Colon (tissue), 2 donors: Measurements from ENCODE around the gene NF1.

ENCODE experiments used
- FAIRE-seq: peaks from 2 replicates; lab custom pipeline; 2012; peaks lifted over from hg19 to GRCh38; lab: Jason Lieb, UNC
- donor health status: control.
- donor health status: control.

Gene NF1

GRCh38 chr17:31385428-31386285 lies 290.9 kb downstream of the NF1 start:
- no peak for FAIRE-seq

GRCh38 chr17:31386542-31387075 lies 291.8 kb downstream of the NF1 start:
- no peak for FAIRE-seq

- no peak for FAIRE-seq
These were observed 292.7 kb downstream of the NF1 start for GRCh38 chr17:31387438-31387837.

GRCh38 chr17:31388351-31388750 lies 293.6 kb downstream of the NF1 start:
- FAIRE-seq: no peak

GRCh38 chr17:31388770-31389656 lies 294.2 kb downstream of the NF1 start:
- no peak for FAIRE-seq

GRCh38 chr17:31389657-31390381 lies 295.0 kb downstream of the NF1 start:
- FAIRE-seq: no peak

- FAIRE-seq: no peak
These were observed 295.6 kb downstream of the NF1 start for GRCh38 chr17:31390426-31390747.

- no peak for FAIRE-seq
These were observed 296.1 kb downstream of the NF1 start for GRCh38 chr17:31390748-31391495.

- FAIRE-seq: no peak
These were observed 296.7 kb downstream of the NF1 start, which contains the start of gene RAB11FIP4 for GRCh38 chr17:31391496-31391949. RAB11FIP4 (plus strand) TSS chr17:31391675; CDS start chr17:31391853, 178 bp downstream.

- no peak for FAIRE-seq
These were observed 297.5 kb downstream of the NF1 start for GRCh38 chr17:31392002-31392855.

GRCh38 chr17:31392856-31393748 lies 298.3 kb downstream of the NF1 start:
- no peak for FAIRE-seq

GRCh38 chr17:31393749-31394146 lies 299.0 kb downstream of the NF1 start:
- no peak for FAIRE-seq

GRCh38 chr17:31394544-31394943 lies 299.8 kb downstream of the NF1 start:
- FAIRE-seq: no peak

- no peak for FAIRE-seq
These were observed 302.6 kb downstream of the NF1 start for GRCh38 chr17:31397256-31397939.

- no peak for FAIRE-seq
These were observed 303.9 kb downstream of the NF1 start for GRCh38 chr17:31398381-31399311.

GRCh38 chr17:31400481-31400950 lies 305.7 kb downstream of the NF1 start:
- no peak for FAIRE-seq
